H9 (cell line): ENCODE results near the gene TSPO. TPM values are rescaled to one million over a fixed set of nuclear protein-coding genes. Genes with fewer than 3 reads are reported as not detected.
A peak's percentile ranks its signal among the peaks of the same experiment; 100 is the strongest.

Experiments used
- DNase-seq: peaks from one replicate; pipeline ENCODE4 v3.0.0-alpha.2; 2017
- H2AFZ ChIP-seq: one replicate; pipeline ENCODE4 v1.6.1; 2013; ENCODE audit warnings: mild to moderate bottlenecking, low read length, control low read depth, moderate library complexity
- H2AK5ac ChIP-seq: 2 replicates; pipeline ENCODE4 v1.6.1; 2013; ENCODE audit warnings: low read length, control low read depth, mixed read lengths; ENCODE audit not compliant: insufficient read length
- H2BK120ac ChIP-seq: one replicate; pipeline ENCODE4 v1.6.1; 2013; ENCODE audit warnings: low read depth, mild to moderate bottlenecking, low read length, control low read depth, inconsistent platforms; ENCODE audit not compliant: poor library complexity, severe bottlenecking
- H2BK12ac ChIP-seq: 2 replicates; pipeline ENCODE4 v1.6.1; 2013; ENCODE audit warnings: low read length, control low read depth, mixed read lengths, low read depth; ENCODE audit not compliant: insufficient read length
- H2BK15ac ChIP-seq: 2 replicates; pipeline ENCODE4 v1.6.1; 2013; ENCODE audit warnings: low read depth, low read length, control low read depth
- H2BK20ac ChIP-seq: one replicate; pipeline ENCODE4 v1.6.1; 2013; ENCODE audit warnings: low read depth, mild to moderate bottlenecking, low read length, control low read depth, inconsistent platforms; ENCODE audit not compliant: poor library complexity, severe bottlenecking
- H2BK5ac ChIP-seq: 2 replicates; pipeline ENCODE4 v1.6.1; 2013; ENCODE audit warnings: low read length, control low read depth, mixed read lengths; ENCODE audit not compliant: insufficient read length
- H3K14ac ChIP-seq: 2 replicates; pipeline ENCODE4 v1.6.1; 2013; ENCODE audit warnings: low read length, control low read depth; ENCODE audit not compliant: insufficient read depth
- H3K18ac ChIP-seq: 2 replicates; pipeline ENCODE4 v1.6.1; 2013; ENCODE audit warnings: low read depth, mild to moderate bottlenecking, mixed read lengths, low read length, control low read depth; ENCODE audit not compliant: insufficient read length
- H3K23ac ChIP-seq: 2 replicates; pipeline ENCODE4 v1.6.1; 2013; ENCODE audit warnings: low read length, control low read depth, mixed read lengths, low read depth; ENCODE audit not compliant: insufficient read length
- H3K23me2 ChIP-seq: 2 replicates; pipeline ENCODE4 v1.6.1; 2013; ENCODE audit warnings: low read depth, mild to moderate bottlenecking, mixed read lengths, low read length, control low read depth; ENCODE audit not compliant: insufficient read length, poor library complexity, severe bottlenecking
- H3K27ac ChIP-seq: 2 replicates; pipeline ENCODE4 v1.5.1; 2013; ENCODE audit warnings: low read length, control low read depth, mixed read lengths, low read depth; ENCODE audit not compliant: insufficient read length
- H3K27me3 ChIP-seq: 2 replicates; pipeline ENCODE4 v1.6.1; 2013; ENCODE audit warnings: low read length, control low read depth, inconsistent platforms; ENCODE audit not compliant: insufficient read depth
- H3K4ac ChIP-seq: 2 replicates; pipeline ENCODE4 v1.6.1; 2013; ENCODE audit warnings: low read depth, mild to moderate bottlenecking, control low read depth, inconsistent platforms, low read length, moderate library complexity
- H3K4me1 ChIP-seq: 2 replicates; pipeline ENCODE4 v1.6.1; 2013; ENCODE audit warnings: low read length, control low read depth, inconsistent platforms; ENCODE audit not compliant: insufficient read depth
- H3K4me2 ChIP-seq: 2 replicates; pipeline ENCODE4 v1.6.1; 2013; ENCODE audit warnings: low read length, control low read depth, mixed read lengths; ENCODE audit not compliant: insufficient read length, insufficient read depth
- H3K56ac ChIP-seq: 2 replicates; pipeline ENCODE4 v1.6.1; 2013; ENCODE audit warnings: low read depth, mild to moderate bottlenecking, mixed read lengths, low read length, control low read depth; ENCODE audit not compliant: insufficient read length
- H3K79me1 ChIP-seq: 2 replicates; pipeline ENCODE4 v1.6.1; 2013; ENCODE audit warnings: low read depth, mild to moderate bottlenecking, moderate library complexity, low read length, control low read depth, inconsistent platforms; ENCODE audit not compliant: insufficient read depth, poor library complexity, severe bottlenecking
- H3K79me2 ChIP-seq: 2 replicates; pipeline ENCODE4 v1.6.1; 2013; ENCODE audit warnings: low read length, control low read depth, inconsistent platforms; ENCODE audit not compliant: insufficient read depth
- H3K9ac ChIP-seq: 2 replicates; pipeline ENCODE4 v1.6.1; 2013; ENCODE audit warnings: low read length, control low read depth, mixed read lengths; ENCODE audit not compliant: insufficient read length; ENCODE audit errors: extremely low read depth
- H3K9me3 ChIP-seq: one replicate; pipeline ENCODE4 v1.6.1; 2013; ENCODE audit warnings: low read depth, low read length, inconsistent platforms; ENCODE audit not compliant: control insufficient read depth
- H3T11ph ChIP-seq: one replicate; pipeline ENCODE4 v1.6.1; 2013; ENCODE audit warnings: mild to moderate bottlenecking, low read length, control low read depth, inconsistent platforms
- H4K20me1 ChIP-seq: one replicate; pipeline ENCODE4 v1.6.1; 2013; ENCODE audit not compliant: control insufficient read depth, insufficient read length, insufficient read depth
- H4K5ac ChIP-seq: 2 replicates; pipeline ENCODE4 v1.6.1; 2013; ENCODE audit warnings: low read depth, mild to moderate bottlenecking, mixed read lengths, low read length, control low read depth; ENCODE audit not compliant: insufficient read length
- H4K8ac ChIP-seq: replicated peaks from 2 replicates; pipeline ENCODE4 v1.6.1; 2013; ENCODE audit warnings: low read length, control low read depth, mixed read lengths, low read depth; ENCODE audit not compliant: insufficient read length
- H4K91ac ChIP-seq: 2 replicates; pipeline ENCODE4 v1.6.1; 2013; ENCODE audit warnings: low read depth, mild to moderate bottlenecking, moderate library complexity, mixed read lengths, low read length, control low read depth; ENCODE audit not compliant: insufficient read length
- H3K27ac Mint-ChIP-seq, 3 experiments: 2 replicates in 2 of 3; 3 replicates in 1 of 3; pipeline ENCODE4 v1.8.0; 2020 to 2021; ENCODE audit warnings: mixed read lengths in 3 of 3, mild to moderate bottlenecking in 1 of 3, moderate library complexity in 1 of 3
- H3K27me3 Mint-ChIP-seq: 2 replicates; pipeline ENCODE4 v1.8.0; 2021; ENCODE audit warnings: low read depth, mild to moderate bottlenecking, moderate library complexity, mixed read lengths
- H3K36me3 Mint-ChIP-seq, 3 experiments: 2 replicates in 2 of 3; 3 replicates in 1 of 3; pipeline ENCODE4 v1.8.0; 2020 to 2021; ENCODE audit warnings: low read depth in 3 of 3, mixed read lengths in 3 of 3; ENCODE audit not compliant: insufficient read depth in 1 of 3
- H3K4me1 Mint-ChIP-seq, 2 experiments: 2 replicates each; pipeline ENCODE4 v1.8.0; 2020; ENCODE audit warnings: mixed read lengths in 2 of 2
- H3K4me3 Mint-ChIP-seq, 2 experiments: 2 replicates in 1 of 2; 3 replicates in 1 of 2; pipeline ENCODE4 v1.8.0; 2020 to 2021; ENCODE audit warnings: mild to moderate bottlenecking in 2 of 2, mixed read lengths in 2 of 2, moderate library complexity in 1 of 2
- H3K9me3 Mint-ChIP-seq, 2 experiments: 2 replicates in 1 of 2; 3 replicates in 1 of 2; pipeline ENCODE4 v1.8.0; 2020; ENCODE audit warnings: mild to moderate bottlenecking in 2 of 2, mixed read lengths in 2 of 2, moderate library complexity in 1 of 2
- WGBS: extraction: QIAGEN DNeasy Blood & Tissue Kit; methylation state at CpG from one replicate; pipeline ENCODE4 v1.1.7; 2013; ENCODE audit warnings: missing lambda C conversion rate, low lambda C conversion rate, mixed read lengths; ENCODE audit not compliant: insufficient read length; ENCODE audit errors: extremely low coverage; 5-methylcytosine and 5-hydroxymethylcytosine counted together
- total RNA-seq: library from RNA; stranded (reverse); gene quantifications from 2 replicates; pipeline ENCODE4 v1.2.1, GENCODE V29; 2021
- TF ChIP-seq, protein P1 (sequence below): fragments of 200-600 bp; sonication (generic); conservative IDR thresholded peaks from 3 replicates; pipeline ENCODE4 v1.8.0; 2021; ENCODE audit warnings: antibody characterized with exemption, mild to moderate bottlenecking

The TSPO gene
- total RNA-seq, 1 experiment from 2014 or later, result 14.8 TPM

DNA sequence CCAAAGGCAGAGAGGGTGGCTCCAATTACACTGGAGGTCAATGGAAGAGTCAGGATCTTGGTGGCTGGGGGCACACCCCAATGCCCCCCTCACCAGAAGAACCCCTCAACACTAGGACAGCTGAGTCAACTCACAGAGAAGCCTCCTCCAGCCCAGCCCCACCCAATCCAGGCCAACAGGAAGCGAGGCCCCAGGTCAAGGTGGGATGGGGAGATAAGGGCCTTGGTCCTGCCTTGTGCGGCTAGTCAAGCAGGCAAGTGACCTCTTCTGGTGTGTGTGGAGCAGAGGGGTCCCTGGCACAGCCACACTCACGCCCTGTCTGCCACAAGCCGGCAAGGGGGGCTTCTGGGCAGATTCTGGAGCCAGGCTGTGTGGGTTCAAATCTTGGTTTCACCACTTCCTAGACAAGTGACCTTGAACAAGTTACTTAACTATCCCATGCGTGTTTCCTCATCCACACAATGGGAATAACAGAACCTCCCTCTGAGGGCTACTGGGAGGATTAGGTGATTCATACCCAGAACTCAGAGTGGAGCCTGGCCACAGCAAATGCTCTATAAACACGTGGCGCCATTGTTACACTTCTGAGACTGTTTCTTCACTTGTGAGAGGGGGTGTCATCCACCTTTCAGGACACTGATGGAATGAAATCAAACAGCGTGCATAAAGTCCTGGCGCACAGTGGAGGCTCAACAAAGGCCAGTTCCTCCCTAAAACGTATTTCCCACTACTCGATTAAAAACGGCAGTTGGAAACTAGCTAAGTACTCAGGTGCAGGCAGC lies 32.3 kb downstream of the TSPO start:
- peaks cover 7% of the 10 kb centered on the region for H3K79me2 ChIP-seq
- peak overlapping the region in 1 of 2 experiments; percentile 11; a peak in 1 of 5 replicates for H3K4me3 Mint-ChIP-seq
- TF ChIP-seq, protein P1, sequence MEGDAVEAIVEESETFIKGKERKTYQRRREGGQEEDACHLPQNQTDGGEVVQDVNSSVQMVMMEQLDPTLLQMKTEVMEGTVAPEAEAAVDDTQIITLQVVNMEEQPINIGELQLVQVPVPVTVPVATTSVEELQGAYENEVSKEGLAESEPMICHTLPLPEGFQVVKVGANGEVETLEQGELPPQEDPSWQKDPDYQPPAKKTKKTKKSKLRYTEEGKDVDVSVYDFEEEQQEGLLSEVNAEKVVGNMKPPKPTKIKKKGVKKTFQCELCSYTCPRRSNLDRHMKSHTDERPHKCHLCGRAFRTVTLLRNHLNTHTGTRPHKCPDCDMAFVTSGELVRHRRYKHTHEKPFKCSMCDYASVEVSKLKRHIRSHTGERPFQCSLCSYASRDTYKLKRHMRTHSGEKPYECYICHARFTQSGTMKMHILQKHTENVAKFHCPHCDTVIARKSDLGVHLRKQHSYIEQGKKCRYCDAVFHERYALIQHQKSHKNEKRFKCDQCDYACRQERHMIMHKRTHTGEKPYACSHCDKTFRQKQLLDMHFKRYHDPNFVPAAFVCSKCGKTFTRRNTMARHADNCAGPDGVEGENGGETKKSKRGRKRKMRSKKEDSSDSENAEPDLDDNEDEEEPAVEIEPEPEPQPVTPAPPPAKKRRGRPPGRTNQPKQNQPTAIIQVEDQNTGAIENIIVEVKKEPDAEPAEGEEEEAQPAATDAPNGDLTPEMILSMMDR, result no peak
- no peaks in the 10 kb centered on the region for H3K27me3 Mint-ChIP-seq
- H2AFZ ChIP-seq, result no peak overlapping the region
- no peaks in the 10 kb centered on the region for H3K27me3 ChIP-seq
- H3K36me3 Mint-ChIP-seq, result peaks cover 29 to 46% (median 38%) of the 10 kb centered on the region in 3 experiments
- H4K20me1 ChIP-seq, result no peaks in the 10 kb centered on the region
- no peaks in the 10 kb centered on the region for H3K9me3 Mint-ChIP-seq
- no peak overlapping the region for H4K5ac ChIP-seq
- no peak overlapping the region for H2BK15ac ChIP-seq
- no peak overlapping the region; the same call in 1 of the 2 replicates for H3K14ac ChIP-seq
- peaks cover 15 to 17% of the 10 kb centered on the region in 2 experiments for H3K4me1 Mint-ChIP-seq
- H2BK20ac ChIP-seq, result no peak overlapping the region
- no peak overlapping the region for H3K9ac ChIP-seq
- no peaks in the 10 kb centered on the region for H3K79me1 ChIP-seq
- H3K27ac Mint-ChIP-seq, result peak overlapping the region in 1 of 3 experiments; percentile 9; a peak in 2 of 7 replicates
- no peak overlapping the region for H3T11ph ChIP-seq
- H3K9me3 ChIP-seq, result no peaks in the 10 kb centered on the region
- H2BK12ac ChIP-seq, result no peak overlapping the region
- no peak overlapping the region for H3K4me2 ChIP-seq
- no peak overlapping the region for H2BK5ac ChIP-seq
- no peak overlapping the region for H4K91ac ChIP-seq
- no peak overlapping the region for H2BK120ac ChIP-seq
- H3K4ac ChIP-seq, result no peak overlapping the region
- no peak overlapping the region for H3K56ac ChIP-seq
- H4K8ac ChIP-seq, result no peak overlapping the region
- no peak overlapping the region for H3K23ac ChIP-seq
- no peak overlapping the region for H2AK5ac ChIP-seq
- H3K27ac ChIP-seq, result no peak overlapping the region
- no CpG with 5 or more reads among the region's 12 CpGs for WGBS
- peaks cover 13% of the 10 kb centered on the region for H3K23me2 ChIP-seq
- no peak for DNase-seq
- H3K18ac ChIP-seq, result no peak overlapping the region
- H3K4me1 ChIP-seq, result peaks cover 4% of the 10 kb centered on the region; the same call in 1 of the 2 replicates
